ENCODE data around the gene UFD1.

UFD1 gene

DNA sequence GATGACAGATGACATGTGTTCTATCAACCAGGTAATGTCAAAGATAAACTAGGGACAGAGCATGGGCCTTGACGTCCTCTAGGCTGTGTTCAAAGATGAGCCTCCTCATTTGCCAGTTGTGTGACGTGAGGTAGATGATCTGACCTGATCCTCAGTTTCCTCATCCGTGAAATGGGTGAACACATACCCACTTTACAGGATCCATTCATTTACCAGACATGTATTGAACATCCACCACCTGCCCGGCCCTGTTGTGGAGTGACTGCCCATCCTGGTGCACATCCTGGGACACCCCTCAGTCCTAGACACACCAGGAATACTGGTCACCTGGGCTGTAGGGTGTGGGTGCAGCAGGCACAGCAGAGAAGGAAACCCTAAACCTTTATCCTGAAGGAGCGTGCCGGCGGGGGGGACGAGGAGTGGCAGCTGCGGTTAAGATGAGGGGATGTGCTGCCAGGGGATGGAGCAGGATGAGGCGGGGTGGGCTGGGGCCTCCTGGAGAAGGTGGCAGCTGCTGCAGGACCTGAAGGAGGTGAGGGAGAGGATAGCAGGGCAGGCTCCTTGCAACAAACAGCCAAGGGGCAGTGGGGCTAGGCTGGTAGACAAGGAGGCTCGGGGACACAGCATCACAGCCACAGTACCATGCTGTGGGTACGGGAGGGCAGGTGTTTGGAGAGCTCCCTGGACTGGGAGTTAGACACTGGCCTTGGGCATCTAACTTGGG lies 36.8 kb upstream of the UFD1 start:
- DNase-seq: no peak

DNA sequence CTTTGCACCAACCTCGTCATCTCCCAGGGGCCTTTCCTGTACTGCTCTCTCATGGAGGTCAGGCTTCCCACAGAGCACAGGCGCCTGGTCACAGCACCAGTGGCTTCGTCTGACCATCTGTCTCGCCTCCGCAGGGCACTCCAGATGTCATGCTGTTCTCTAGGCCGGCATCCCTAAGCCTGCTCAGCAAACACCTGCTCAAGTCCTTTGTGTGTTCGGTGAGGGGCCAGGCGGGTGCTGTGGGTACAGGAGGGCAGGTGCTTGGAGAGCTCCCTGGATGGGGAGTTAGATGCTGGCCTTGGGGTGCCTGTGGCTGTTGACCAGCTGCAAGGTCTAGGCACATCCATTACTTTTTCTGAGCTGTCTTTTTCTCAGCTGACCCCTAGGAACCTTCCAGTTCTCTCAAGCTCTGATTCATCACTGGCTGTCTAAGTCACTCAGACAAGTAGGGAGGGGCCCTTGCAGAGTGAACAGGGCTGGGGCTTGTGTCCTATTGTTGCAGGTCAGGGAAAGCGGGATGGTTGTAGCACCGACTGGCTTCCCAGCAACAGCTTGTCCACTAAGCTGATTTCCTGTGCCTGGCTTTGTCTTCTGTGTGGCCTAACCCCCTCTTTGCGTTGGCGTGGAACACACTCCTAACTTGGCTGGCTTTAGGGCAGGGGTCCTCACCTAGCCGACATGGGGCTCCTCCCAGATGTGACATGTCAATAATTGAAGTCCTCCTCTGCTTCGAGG lies 36.0 kb upstream of the UFD1 start:
- DNase-seq: peak; percentile 97

DNA sequence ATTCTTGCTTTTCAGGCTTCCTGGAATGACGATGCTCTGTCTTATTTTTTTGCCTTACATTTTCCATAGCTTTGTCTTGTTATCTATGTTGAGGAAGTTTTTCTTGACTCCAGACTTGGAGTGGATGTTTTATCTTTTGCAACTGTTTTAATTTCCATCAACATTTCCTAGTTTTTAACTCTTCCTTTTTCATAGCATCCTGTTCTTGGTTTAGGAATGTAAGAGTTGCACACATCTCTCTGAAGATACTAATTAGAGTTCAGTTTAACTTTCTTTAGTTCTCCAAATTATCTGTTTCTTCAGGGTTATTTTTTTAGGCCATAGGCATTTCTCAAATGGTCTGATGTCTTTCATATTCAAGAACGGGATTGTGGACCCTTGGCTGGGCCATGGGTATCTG lies 34.8 kb upstream of the UFD1 start:
- DNase-seq: no peak

DNA sequence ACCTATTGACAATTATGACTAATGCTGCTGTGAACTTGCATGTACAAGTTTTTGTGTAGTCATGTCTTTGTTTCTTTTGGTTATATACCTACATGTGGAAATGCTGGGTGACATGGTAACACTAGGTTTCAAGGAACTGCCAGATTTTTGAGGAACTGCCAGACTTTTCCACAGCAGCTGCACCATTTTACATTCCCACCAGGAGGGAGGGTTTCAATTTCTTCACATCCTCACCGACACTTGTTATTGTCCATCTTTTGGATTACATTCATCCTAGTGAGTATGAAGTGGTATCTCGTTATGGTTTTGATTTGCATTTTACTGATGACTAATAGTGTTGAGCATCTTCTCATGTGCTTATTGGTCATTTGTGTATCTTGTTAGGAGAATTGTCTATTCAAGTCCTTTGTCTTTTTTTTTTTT lies 31.9 kb upstream of the UFD1 start:
- no peak for DNase-seq

DNA sequence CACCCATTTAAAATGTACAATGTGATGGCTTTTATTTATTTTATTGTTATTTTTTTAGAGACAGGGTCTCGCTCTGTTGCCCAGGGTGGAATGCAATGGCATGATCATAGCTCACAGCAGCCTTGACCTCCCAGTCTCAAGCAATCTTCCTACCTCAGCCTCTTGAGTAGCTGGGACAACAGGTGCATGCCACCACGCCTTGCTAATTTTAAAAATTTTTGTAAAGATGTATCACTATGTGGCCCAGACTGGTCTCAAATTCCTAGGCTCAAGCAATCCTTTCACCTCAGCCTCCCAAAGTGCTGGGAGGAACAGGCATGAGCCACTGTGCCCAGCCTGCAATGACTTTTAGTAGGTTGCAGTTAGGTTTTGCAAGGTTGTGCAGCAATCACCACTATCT lies 30.9 kb upstream of the UFD1 start:
- DNase-seq: no peak

DNA sequence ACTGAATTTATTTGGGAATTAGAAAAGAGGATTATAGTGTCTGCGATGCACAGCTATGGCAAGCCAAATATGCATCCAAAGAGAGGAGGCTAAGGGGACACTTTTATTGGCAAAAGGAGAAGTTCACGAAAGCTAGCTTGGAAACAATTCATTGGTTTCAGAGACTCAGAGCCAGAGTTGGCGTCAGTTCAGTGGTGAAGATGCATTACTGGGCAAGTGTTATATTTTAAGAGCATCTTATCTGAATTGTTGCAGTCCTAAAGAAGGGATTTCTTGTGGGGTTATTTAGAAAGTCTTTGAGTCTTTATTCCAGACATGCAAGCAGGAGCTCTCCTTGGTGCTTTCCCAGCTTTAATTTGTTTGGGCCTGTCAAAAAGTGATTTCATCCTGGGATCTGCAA lies 30.2 kb upstream of the UFD1 start:
- DNase-seq: no peak

DNA sequence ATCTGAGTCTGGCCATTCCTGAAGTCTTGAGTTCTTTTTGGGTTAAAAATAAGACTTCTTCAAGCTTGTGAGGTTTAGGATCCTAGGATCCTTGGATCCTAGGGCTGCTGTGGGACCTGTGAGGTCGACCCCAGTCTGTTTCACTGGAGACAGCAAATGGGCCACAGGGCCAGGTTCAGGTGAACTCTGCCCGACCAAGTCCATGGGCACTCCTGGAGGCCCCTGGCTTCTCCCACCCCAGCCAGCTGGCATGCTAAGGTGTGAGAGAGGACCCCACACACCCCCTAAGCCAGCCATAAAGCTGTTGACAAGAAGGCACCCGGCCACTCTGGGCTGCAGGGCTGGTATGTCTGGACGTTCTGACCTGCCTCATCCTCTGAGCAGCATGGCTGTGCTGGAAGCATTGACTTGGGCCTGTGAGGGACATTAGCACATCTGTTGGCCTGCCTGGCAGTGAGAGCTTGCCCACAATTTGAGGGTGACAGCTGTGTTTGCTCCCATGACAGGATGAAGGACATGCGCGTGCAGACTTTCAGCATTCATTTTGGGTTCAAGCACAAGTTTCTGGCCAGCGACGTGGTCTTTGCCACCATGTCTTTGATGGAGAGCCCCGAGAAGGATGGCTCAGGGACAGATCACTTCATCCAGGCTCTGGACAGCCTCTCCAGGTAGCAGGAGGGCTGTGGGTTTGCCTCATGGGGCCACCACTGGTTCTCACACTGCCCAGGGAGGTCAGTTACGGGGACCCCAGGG lies 29.2 kb upstream of the UFD1 start:
- DNase-seq: no peak

DNA sequence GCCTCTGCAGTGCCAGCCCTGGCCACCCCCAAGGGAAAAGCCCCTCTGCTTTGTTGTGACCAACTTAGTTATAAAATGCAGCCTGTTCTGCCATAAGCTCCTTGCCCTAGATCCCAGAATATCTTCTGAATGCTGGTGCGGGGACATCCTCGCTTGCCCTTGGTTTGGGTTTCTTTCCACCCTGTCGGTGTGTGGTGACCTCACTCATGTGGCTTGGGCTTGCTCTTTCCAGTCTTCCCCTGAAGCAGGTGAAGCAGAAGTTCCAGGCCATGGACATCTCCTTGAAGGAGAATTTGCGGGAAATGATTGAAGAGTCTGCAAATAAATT lies 28.5 kb upstream of the UFD1 start:
- no peak for DNase-seq

DNA sequence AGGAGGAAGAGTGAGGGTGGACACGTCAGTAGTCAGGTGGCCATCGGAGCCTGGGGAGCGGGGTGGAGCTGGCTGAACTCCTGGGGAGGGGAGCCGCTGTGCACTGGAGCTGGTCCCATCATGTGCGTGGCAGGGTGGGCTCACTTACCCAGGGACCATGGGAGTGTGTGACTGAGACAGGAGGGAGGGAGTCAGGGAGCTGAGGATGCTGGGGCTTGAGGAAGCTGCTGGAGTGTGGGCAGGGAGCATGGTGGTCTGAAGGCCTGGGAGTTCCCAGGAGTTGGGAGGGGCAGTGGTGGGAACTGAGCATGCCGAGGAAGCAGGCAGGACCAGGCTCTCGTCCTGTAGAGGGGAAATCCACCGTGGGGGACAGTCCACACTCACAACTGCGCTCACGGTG lies 27.2 kb upstream of the UFD1 start:
- no peak for DNase-seq

DNA sequence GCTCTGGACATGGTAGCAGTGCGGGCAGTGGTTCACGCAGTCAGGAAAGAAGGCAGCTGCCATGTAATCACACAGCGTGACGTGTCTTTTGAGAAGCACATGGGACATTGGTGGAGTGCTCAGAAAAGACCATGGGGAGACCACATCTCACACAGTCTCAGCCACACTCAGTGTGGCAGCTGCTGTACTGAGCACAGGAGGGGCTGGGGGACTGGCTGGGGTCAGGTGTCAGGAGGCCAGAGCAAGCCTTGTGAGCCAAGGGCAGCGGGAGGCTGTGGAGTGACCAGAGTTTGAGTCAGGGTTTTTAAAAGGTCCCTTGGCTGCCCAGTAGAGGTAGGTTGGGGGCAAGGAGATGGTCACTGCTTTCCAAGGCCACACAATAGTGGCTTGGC lies 26.7 kb upstream of the UFD1 start:
- no peak for DNase-seq

DNA sequence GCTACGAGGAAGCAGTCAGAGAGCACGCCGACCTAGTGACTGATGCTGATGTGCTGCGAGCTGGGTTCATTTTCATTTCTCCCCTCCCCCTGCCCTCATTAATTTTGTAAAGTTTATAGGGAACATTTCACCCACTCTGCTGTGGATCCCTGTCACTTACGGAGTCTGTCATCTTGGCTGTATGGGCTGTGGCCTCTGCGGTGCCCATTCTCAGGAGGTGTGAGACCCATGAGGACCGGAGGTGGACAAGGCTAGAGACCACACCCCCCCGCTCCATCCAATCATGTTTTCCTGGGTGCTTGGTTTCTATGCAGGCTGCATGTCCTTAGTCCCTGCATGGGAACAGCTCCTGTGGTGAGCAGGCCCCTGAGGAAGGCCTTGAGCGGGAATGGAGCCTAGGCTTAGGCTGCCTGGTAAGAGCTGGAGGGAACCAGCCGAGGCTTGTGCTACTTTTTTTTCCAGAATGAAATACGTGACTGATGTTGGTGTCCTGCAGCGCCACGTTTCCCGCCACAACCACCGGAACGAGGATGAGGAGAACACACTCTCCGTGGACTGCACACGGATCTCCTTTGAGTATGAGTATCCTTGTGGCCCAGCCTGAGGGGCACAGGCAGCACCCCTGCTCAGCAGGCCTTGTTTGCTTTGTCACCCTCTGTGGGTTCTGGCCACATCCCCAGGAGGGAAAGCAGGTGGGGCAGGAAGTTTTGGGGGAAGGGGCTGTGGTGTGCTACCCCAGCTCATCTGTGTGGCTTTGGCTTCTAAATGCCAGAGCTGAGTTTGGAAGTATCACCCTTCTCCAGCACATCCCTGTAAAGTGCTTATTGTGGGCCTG lies 26.1 kb upstream of the UFD1 start:
- DNase-seq: no peak

DNA sequence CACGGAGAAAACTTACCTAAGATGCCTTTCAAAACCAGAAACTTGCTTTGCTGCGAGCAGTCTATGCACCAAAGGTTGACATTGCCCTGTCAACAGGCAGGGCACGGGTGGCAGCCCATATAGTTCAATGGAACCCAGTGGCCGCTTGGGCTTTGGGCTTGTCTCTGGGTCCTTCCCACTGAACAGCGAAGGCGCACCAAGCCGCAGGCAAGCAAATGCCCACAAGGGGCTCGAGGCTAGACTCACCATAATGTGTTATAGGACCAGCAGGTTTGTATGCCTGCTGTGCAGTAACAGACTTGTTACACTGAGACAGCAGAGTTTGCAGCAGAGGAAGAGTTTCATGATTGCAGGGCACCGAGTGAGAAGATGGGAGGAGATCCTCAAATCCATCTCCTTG lies 24.9 kb upstream of the UFD1 start:
- no peak for DNase-seq

DNA sequence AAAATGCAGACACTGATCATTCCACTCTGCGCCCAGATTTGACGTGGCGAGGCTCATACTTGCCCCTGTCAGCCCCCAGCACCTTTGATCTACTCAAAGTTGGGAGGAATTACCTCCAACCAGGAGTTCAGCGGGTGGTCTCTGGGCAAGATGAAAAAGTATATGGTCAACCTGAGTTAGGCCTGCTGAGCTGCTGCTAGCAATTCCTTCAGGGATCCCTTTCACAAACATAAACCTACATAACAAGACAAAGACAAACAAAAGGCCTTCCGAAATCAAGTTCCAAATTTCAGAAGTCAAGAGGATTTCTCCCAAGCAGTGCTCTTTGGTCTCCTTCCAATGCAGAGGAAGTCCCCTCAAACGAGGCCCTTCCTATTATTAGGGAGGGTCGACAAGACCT lies 24.4 kb upstream of the UFD1 start:
- no peak for DNase-seq

DNA sequence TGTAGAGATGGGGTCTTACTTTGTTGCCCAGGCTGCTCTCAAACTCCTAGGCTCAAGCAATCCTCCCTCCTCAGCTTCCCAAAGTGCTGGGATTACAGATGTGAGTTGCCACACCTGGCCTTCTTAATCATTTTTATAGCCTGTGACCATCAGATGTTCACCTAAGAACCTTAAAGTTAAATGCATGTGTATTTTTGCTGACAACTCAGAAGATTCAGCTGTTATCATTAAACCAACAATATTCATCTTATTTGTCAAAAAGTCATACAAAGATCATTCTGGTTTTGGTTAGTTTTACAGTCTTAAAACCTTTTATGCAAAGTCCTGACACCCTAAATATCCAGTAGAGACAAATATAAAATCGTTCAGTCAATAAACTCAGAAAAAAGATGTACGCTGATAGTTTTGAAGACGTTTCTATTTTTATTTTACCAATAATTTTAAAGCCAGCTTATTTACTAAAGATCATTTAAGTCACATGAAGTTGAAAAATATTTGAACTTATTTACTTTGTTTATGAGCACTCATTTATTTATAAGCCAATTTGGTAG lies 23.0 kb upstream of the UFD1 start:
- no peak for DNase-seq

DNA sequence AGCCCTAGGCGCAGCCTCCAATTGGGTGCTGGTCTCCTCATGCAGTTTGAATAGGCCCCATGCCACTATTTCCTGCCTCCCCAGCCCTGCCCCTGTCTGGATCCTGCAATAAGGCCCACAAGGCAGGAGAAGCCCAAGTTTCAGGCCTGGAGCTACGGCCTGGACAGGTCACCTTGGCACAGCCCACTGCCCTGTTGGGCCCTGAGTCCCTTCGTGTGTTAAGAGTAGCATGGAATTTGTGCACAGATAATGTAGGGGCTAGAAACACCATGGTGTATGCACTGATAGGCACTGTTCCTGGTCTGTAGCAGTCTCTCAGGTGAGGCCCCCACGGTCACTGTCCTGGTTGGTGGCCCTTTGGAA lies 20.9 kb upstream of the UFD1 start:
- DNase-seq: no peak

DNA sequence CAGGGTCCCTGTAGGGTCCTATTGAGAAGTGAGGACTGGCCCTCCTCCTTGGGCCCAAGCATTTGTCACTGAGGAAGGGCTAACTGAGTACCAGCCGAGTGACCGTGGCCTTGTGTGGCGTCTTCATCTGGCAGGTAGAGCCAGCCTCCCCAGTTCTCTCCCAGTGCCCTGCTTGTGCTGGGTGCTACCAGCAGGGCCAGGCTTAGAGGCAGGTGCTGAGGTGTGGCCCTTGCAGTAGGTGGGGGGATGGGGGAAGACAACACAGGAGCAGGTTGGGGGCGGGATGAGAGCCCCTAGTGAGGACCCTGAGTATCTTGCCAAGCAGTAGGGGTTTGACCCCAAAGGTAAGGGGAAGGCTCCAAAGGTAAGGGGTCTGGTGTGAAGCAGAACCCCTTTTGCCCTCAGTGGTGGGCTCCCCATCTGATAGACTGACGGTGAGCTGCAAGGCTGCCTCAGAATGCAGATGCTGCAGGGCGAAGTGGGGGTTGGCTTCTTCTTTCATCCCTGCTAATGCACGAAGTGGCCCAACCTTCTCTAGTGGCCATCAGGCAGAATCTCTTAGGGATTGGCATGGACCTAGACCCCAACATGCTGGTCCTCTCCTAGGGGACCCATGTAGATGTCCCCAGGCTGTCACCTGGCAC lies 20.4 kb upstream of the UFD1 start:
- DNase-seq: no peak

DNA sequence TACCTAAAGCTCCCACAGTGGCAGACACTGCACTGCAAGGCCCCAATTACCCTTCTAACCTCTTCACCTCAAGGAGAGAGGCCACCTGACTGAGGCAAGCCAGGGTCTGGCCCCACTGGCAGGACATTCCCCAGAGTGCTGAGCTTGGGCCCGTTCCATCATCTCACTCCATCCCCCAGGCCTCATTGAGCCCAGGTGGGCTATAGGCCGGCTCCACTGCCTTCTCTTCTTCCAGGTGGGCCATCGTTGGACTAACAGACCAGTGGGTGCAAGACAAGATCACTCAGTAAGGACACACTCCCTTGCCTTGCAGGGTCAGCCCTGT lies 19.8 kb upstream of the UFD1 start:
- DNase-seq: no peak

DNA sequence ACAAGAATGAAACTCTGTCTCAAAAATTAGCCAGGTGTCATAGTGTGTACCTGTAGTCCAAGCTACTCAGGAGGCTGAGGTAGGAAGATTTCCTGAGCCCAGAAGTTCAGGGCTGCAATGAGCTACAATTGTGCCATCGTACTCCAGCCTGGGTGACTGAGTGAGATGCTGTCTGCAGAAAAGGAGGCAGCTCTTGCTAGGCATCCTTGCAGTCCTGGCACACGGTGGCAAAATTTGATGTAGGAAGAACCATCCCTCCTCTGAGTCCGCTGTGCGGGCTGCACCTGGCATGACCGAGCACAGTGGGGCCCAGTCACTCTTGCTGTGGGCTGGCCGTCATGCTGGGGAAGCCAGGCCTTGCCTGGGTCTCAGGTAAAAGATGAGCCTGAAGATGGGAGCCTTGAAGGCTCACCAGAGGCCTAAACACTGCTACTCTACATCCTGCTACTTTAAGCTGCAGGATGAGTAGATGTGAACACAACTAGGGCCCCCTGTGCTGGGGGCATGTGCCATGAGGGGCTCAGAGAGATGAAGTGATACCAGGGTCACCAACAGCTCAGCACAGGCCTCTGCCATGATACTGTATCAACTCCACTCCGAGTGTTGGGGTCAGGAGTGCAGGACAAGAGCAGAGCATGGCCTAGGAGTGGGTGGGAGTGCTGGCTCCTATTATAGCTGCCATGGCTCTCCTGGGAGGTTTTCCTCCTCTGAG lies 19.3 kb upstream of the UFD1 start:
- no peak for DNase-seq

DNA sequence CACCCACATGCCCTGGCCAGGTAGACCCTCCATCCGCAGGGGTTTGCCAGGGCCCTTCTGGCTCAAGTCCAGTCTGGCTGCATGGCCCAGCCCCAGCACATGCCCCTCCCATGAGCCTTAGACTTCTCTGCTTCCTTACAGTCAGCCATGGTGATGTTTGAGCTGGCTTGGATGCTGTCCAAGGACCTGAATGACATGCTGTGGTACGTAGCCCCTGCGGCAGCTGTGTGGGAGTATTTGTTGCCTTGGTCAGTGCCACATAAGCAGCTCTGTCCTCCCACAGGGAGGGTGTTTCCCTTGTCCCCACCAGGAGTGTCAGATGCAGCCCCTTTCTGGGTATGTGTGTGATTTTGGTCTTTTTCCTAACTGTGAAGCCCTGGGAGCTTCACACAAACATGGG lies 18.3 kb upstream of the UFD1 start:
- DNase-seq: no peak

DNA sequence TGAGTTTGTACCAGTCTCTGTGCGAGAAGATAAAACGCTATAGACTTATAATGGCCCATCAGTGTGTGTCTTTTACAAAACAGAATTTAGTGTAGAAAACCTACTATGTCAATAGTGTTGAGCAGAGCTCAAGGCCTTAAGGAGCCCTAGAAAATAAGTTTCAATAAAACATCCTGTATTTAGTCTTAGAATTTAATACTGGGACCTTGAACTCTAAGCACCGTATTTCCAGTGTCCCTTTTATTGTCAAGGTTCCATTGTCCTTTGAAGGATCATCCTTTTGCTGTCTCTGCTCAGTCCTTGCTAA lies 17.3 kb upstream of the UFD1 start:
- DNase-seq: no peak

DNA sequence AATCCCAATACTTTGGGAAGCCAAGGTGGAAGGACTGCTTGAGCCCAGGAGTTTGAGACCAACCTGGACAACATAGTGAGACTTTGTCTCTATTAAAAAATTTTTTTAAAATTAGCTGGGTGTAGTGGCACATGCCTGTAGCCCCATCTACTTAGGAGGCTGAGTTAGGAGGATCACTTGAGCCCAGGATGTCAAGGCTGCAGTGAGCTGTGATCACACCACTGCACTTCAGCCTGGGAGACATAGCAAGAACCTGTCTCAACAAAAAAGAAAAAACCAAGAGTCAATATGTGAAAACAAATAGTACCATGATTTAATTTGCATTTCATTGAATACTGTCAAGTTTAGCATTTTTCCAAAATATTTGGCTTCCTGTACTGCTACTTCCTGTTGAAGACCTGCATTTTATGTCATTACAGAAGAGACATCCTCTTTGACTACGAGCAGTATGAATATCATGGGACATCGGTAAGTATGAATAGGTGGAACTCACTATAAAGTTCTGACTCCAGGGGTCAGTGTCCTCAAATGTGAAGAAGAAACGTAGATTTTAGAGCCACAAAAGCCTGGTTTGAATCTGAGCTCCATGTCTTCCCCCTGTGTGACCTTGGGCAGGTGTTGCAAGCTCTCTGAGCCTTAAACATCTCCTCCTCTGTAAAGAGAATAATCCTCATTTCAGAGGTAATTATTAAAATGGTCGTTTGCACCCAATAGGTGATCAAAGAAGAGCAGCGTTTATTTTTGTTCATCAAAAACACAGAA lies 16.8 kb upstream of the UFD1 start:
- DNase-seq: peak; percentile 21
